Measurements from ENCODE around the gene CKB.
A peak's percentile ranks its signal among the peaks of the same experiment; 100 is the strongest.

Gene CKB

GRCh38 chr14:103549361-103550311 lies 27.0 kb upstream of the CKB start:
- no peak for DNase-seq

- no peak for DNase-seq
Observed at GRCh38 chr14:103548463-103549351, 26.1 kb upstream of the CKB start.

GRCh38 chr14:103547941-103548462 lies 25.4 kb upstream of the CKB start:
- DNase-seq, result no peak

- DNase-seq, result no peak
Observed at GRCh38 chr14:103547455-103547940, 24.9 kb upstream of the CKB start.

- DNase-seq, result peak; percentile 56
Observed at GRCh38 chr14:103546652-103547454, 24.2 kb upstream of the CKB start.

GRCh38 chr14:103545915-103546651 lies 23.5 kb upstream of the CKB start:
- DNase-seq, result no peak

- DNase-seq, result no peak
Observed at GRCh38 chr14:103545219-103545914, 22.7 kb upstream of the CKB start.

GRCh38 chr14:103544388-103545218 lies 22.0 kb upstream of the CKB start:
- DNase-seq, result no peak

- DNase-seq, result no peak
Observed at GRCh38 chr14:103543721-103544387, 21.2 kb upstream of the CKB start.

GRCh38 chr14:103543140-103543539 lies 20.5 kb upstream of the CKB start:
- DNase-seq, result no peak

- no peak for DNase-seq
Observed at GRCh38 chr14:103542605-103543088, 20.0 kb upstream of the CKB start.

GRCh38 chr14:103541709-103542604 lies 19.3 kb upstream of the CKB start:
- no peak for DNase-seq

GRCh38 chr14:103540821-103541708 lies 18.4 kb upstream of the CKB start:
- no peak for DNase-seq

GRCh38 chr14:103539056-103539825 lies 16.6 kb upstream of the CKB start:
- no peak for DNase-seq

GRCh38 chr14:103538291-103539055 lies 15.8 kb upstream of the CKB start:
- DNase-seq, result no peak
